ENCODE measurements around the gene NOP56.

The NOP56 gene

GRCh38 chr20:2690718-2691117, 38.3 kb downstream of the NOP56 start:
- H3K36me3 ChIP-seq (ENCODE audit: insufficient read depth, low read length): no peaks in the 10 kb centered on the region
- no peak overlapping the region for H2AFZ ChIP-seq (ENCODE audit: low read length)
- no peak overlapping the region for H3K4me3 ChIP-seq (ENCODE audit: low read length, poor library complexity, severe bottlenecking)
- H3K9me3 ChIP-seq (ENCODE audit: insufficient read depth, low read depth, low read length): no peaks in the 10 kb centered on the region
- peaks cover 17% of the 10 kb centered on the region for H3K4me1 ChIP-seq (ENCODE audit: insufficient read depth, low read length, poor library complexity, severe bottlenecking)
- H3K9ac ChIP-seq (ENCODE audit: low read depth, low read length, poor library complexity, severe bottlenecking): no peak overlapping the region
- no peaks in the 10 kb centered on the region for H4K20me1 ChIP-seq (ENCODE audit: insufficient read depth, low read length, poor library complexity, severe bottlenecking)
- no peak for TF ChIP-seq EZH2phosphoT487 (IDR thresholded peaks at IDR 0.05; ENCODE audit: borderline replicate concordance)
- TF ChIP-seq, protein P1, sequence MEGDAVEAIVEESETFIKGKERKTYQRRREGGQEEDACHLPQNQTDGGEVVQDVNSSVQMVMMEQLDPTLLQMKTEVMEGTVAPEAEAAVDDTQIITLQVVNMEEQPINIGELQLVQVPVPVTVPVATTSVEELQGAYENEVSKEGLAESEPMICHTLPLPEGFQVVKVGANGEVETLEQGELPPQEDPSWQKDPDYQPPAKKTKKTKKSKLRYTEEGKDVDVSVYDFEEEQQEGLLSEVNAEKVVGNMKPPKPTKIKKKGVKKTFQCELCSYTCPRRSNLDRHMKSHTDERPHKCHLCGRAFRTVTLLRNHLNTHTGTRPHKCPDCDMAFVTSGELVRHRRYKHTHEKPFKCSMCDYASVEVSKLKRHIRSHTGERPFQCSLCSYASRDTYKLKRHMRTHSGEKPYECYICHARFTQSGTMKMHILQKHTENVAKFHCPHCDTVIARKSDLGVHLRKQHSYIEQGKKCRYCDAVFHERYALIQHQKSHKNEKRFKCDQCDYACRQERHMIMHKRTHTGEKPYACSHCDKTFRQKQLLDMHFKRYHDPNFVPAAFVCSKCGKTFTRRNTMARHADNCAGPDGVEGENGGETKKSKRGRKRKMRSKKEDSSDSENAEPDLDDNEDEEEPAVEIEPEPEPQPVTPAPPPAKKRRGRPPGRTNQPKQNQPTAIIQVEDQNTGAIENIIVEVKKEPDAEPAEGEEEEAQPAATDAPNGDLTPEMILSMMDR (conservative IDR thresholded peaks at IDR 0.05; ENCODE audit: low read length): no peak
- no peaks in the 10 kb centered on the region for H3F3A ChIP-seq (ENCODE audit: low read depth)
- H3K79me2 ChIP-seq (ENCODE audit: insufficient read depth, low read length): no peaks in the 10 kb centered on the region
- H3K9me2 ChIP-seq (replicated peaks; ENCODE audit: low read depth, low read length): no peaks in the 10 kb centered on the region
- H3K4me2 ChIP-seq (ENCODE audit: low read depth, low read length, poor library complexity, severe bottlenecking): no peak overlapping the region
- H3K27me3 ChIP-seq (ENCODE audit: insufficient read depth, low read length, poor library complexity, severe bottlenecking): peaks cover 8% of the 10 kb centered on the region

- Histone ChIP-seq H3K36me3 (ENCODE audit: insufficient read depth, low read length) (no peaks in the 10 kb centered on the region), H3K9me2 (replicated peaks; ENCODE audit: low read depth, low read length) (no peaks in the 10 kb centered on the region), H3F3A (ENCODE audit: low read depth) (no peaks in the 10 kb centered on the region), H3K9ac (ENCODE audit: low read depth, low read length, poor library complexity, severe bottlenecking) (no peak overlapping the region), H3K4me2 (ENCODE audit: low read depth, low read length, poor library complexity, severe bottlenecking) (no peak overlapping the region), H3K4me1 (ENCODE audit: insufficient read depth, low read length, poor library complexity, severe bottlenecking) (peaks cover 17% of the 10 kb centered on the region), H4K20me1 (ENCODE audit: insufficient read depth, low read length, poor library complexity, severe bottlenecking) (no peaks in the 10 kb centered on the region), H3K79me2 (ENCODE audit: insufficient read depth, low read length) (no peaks in the 10 kb centered on the region), H2AFZ (ENCODE audit: low read length) (no peak overlapping the region), H3K4me3 (ENCODE audit: low read length, poor library complexity, severe bottlenecking) (no peak overlapping the region), H3K9me3 (ENCODE audit: insufficient read depth, low read depth, low read length) (no peaks in the 10 kb centered on the region), H3K27me3 (ENCODE audit: insufficient read depth, low read length, poor library complexity, severe bottlenecking) (peaks cover 8% of the 10 kb centered on the region)
- TF ChIP-seq EZH2phosphoT487 (IDR thresholded peaks at IDR 0.05; ENCODE audit: borderline replicate concordance): no peak
Measured at GRCh38 chr20:2691127-2691526, 38.7 kb downstream of the NOP56 start.

- H3K79me2 ChIP-seq (ENCODE audit: insufficient read depth, low read length): no peaks in the 10 kb centered on the region
- no peak overlapping the region for H2AFZ ChIP-seq (ENCODE audit: low read length)
- H3K27me3 ChIP-seq (ENCODE audit: insufficient read depth, low read length, poor library complexity, severe bottlenecking): peaks cover 8% of the 10 kb centered on the region
- no peaks in the 10 kb centered on the region for H3K36me3 ChIP-seq (ENCODE audit: insufficient read depth, low read length)
- H3F3A ChIP-seq (ENCODE audit: low read depth): no peaks in the 10 kb centered on the region
- peak overlapping the region; percentile 59 for H3K4me2 ChIP-seq (ENCODE audit: low read depth, low read length, poor library complexity, severe bottlenecking)
- no peaks in the 10 kb centered on the region for H3K9me2 ChIP-seq (replicated peaks; ENCODE audit: low read depth, low read length)
- peaks cover 17% of the 10 kb centered on the region for H3K4me1 ChIP-seq (ENCODE audit: insufficient read depth, low read length, poor library complexity, severe bottlenecking)
- no peaks in the 10 kb centered on the region for H3K9me3 ChIP-seq (ENCODE audit: insufficient read depth, low read depth, low read length)
- peak overlapping the region; percentile 43 for H3K4me3 ChIP-seq (ENCODE audit: low read length, poor library complexity, severe bottlenecking)
- TF ChIP-seq, protein P1 (conservative IDR thresholded peaks at IDR 0.05; ENCODE audit: low read length): no peak
- no peak for TF ChIP-seq EZH2phosphoT487 (IDR thresholded peaks at IDR 0.05; ENCODE audit: borderline replicate concordance)
- peak overlapping the region; percentile 41 for H3K9ac ChIP-seq (ENCODE audit: low read depth, low read length, poor library complexity, severe bottlenecking)
- H4K20me1 ChIP-seq (ENCODE audit: insufficient read depth, low read length, poor library complexity, severe bottlenecking): no peaks in the 10 kb centered on the region
Measured at GRCh38 chr20:2691663-2692035, 39.2 kb downstream of the NOP56 start.
